Lower leg skin (tissue), 3 donors: ENCODE data around the gene SASH1.

Source experiments
- POLR2A ChIP-seq, 2 donors: fragments of 450-650 bp; IDR thresholded peaks; one replicate each; pipeline ENCODE4 v1.6.1; 2016 to 2017; ENCODE audit warnings: antibody characterized with exemption in 2 of 2, mild to moderate bottlenecking in 1 of 2, moderate library complexity in 1 of 2
- TF ChIP-seq, protein P1 (sequence below), 3 donors: fragments of 450-650 bp; IDR thresholded peaks; one replicate each; pipeline ENCODE4 v1.5.1; 2016; ENCODE audit warnings: antibody characterized with exemption in 3 of 3, mild to moderate bottlenecking in 3 of 3, moderate library complexity in 2 of 3

DNA sequence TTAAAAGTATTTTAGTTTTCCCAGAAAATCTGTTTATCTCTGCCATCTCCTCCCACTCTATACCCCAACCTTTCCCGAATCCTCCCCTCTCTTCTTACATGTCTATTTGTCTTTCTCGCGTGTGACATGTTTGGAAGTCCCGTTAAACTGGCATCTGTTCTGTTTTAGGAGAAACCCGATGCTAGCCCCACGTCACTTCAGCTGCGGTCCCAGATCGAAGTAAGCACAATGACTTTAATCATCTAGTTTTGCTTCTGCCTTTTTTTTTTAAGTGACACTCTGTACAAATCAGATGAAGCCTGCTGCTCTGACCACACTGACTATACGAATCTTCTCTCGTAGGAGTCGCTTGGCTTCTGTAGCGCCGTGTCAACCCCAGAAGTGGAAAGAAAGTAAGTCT, 97.4 kb downstream of the SASH1 start:
- TF ChIP-seq, protein P1, sequence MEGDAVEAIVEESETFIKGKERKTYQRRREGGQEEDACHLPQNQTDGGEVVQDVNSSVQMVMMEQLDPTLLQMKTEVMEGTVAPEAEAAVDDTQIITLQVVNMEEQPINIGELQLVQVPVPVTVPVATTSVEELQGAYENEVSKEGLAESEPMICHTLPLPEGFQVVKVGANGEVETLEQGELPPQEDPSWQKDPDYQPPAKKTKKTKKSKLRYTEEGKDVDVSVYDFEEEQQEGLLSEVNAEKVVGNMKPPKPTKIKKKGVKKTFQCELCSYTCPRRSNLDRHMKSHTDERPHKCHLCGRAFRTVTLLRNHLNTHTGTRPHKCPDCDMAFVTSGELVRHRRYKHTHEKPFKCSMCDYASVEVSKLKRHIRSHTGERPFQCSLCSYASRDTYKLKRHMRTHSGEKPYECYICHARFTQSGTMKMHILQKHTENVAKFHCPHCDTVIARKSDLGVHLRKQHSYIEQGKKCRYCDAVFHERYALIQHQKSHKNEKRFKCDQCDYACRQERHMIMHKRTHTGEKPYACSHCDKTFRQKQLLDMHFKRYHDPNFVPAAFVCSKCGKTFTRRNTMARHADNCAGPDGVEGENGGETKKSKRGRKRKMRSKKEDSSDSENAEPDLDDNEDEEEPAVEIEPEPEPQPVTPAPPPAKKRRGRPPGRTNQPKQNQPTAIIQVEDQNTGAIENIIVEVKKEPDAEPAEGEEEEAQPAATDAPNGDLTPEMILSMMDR (IDR thresholded peaks at IDR 0.05), result no peak
- no peak for TF ChIP-seq POLR2A (IDR thresholded peaks at IDR 0.05)
